Skeletal muscle satellite cell (primary cell): ENCODE measurements around the gene ACTL6B.

ENCODE experiments used
- H3K27me3 ChIP-seq: 2 replicates; pipeline ENCODE4 v1.7.0; 2013; ENCODE audit warnings: low read length; ENCODE audit not compliant: control insufficient read depth, insufficient read depth
- H3K36me3 ChIP-seq: 2 replicates; pipeline ENCODE4 v1.7.0; 2013; ENCODE audit warnings: mild to moderate bottlenecking, control low read depth, low read length; ENCODE audit not compliant: insufficient read depth
- H3K4me1 ChIP-seq: 2 replicates; pipeline ENCODE4 v1.7.0; 2013; ENCODE audit warnings: low read length; ENCODE audit not compliant: control insufficient read depth, insufficient read depth
- H3K4me2 ChIP-seq: 2 replicates; pipeline ENCODE4 v1.7.0; 2013; ENCODE audit warnings: mild to moderate bottlenecking, low read length
- H3K4me3 ChIP-seq: 2 replicates; pipeline ENCODE4 v1.7.0; 2013; ENCODE audit warnings: low read length
- H3K9ac ChIP-seq: 2 replicates; pipeline ENCODE4 v1.7.0; 2013; ENCODE audit warnings: mild to moderate bottlenecking, low read depth, low read length, moderate library complexity
- H3K9me3 ChIP-seq: replicated peaks from 2 replicates; pipeline ENCODE4 v1.7.0; 2013; ENCODE audit warnings: mild to moderate bottlenecking, control low read depth, low read length

Gene ACTL6B

GRCh38 chr7:100599911-100600729 is 56.1 kb downstream of the ACTL6B start:
- no peak overlapping the region for H3K4me2 ChIP-seq
- H3K27me3 ChIP-seq = no peaks in the 10 kb centered on the region
- H3K9me3 ChIP-seq = no peaks in the 10 kb centered on the region
- peaks cover 27% of the 10 kb centered on the region for H3K4me1 ChIP-seq
- no peaks in the 10 kb centered on the region for H3K36me3 ChIP-seq
- no peak overlapping the region for H3K4me3 ChIP-seq
- H3K9ac ChIP-seq = no peak overlapping the region

- H3K36me3 ChIP-seq = no peaks in the 10 kb centered on the region
- H3K4me3 ChIP-seq = no peak overlapping the region
- no peak overlapping the region for H3K9ac ChIP-seq
- H3K27me3 ChIP-seq = no peaks in the 10 kb centered on the region
- H3K9me3 ChIP-seq = no peaks in the 10 kb centered on the region
- peaks cover 20% of the 10 kb centered on the region for H3K4me1 ChIP-seq
- no peak overlapping the region for H3K4me2 ChIP-seq
Measured at GRCh38 chr7:100598425-100598824, 57.8 kb downstream of the ACTL6B start.

GRCh38 chr7:100595188-100595587 is 61.1 kb downstream of the ACTL6B start:
- H3K36me3 ChIP-seq = no peaks in the 10 kb centered on the region
- H3K9ac ChIP-seq = no peak overlapping the region
- peaks cover 5% of the 10 kb centered on the region for H3K27me3 ChIP-seq
- H3K4me2 ChIP-seq = no peak overlapping the region
- H3K9me3 ChIP-seq = no peaks in the 10 kb centered on the region
- no peaks in the 10 kb centered on the region for H3K4me1 ChIP-seq
- no peak overlapping the region for H3K4me3 ChIP-seq
